COLO668 (cell line): Measurements from ENCODE around the gene CLDN24.

Experiments
- DNase-seq: peaks from one replicate; lab custom pipeline; 2025; ENCODE audit not compliant: unreplicated experiment; lab: John Stamatoyannopoulos, UW

The CLDN24 gene

DNA sequence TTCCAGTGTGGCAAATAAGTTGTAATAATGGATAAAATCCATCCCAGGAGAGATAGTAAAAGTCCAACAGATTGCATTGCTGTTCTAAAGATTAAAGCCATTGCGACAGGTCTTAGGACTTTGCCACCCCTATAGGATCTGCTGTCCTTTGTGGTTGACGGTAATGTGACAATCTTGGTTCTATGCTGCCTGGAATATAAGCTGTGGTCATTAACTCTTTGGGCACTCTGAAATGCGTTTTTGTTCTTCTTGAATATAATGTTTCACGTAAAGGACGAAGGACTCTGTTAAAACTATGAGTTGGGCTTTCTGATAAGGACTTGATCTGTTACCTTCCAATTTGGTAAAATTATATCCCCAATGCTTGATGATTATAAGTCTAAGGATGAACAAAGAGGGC lies at the start of gene CLDN24:
Gene CLDN24 (minus strand): TSS at position 101 of the 400 bp plus-strand sequence. CDS start 0 bp downstream, at position 101.
- DNase-seq = no peak

DNA sequence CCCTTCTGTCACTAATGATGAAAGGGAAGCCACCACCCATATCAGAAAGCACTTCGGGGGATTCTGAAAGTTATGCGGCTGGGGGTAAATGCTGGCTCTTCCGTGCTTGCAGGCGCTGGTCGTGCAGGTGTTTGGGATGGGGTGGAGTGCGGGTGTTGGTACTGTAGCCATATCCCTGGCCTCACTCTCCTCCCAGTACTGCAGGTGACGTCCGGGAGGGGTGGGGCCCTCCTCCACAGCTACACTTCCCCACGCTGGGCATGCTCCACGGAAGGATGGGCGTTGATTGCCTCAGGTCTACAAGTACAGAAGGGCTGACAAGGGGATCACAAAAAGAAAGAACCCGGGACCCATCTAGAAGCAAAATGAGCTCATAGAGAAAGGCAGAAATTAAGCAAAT lies 48.6 kb upstream of the CLDN24 start:
- DNase-seq = no peak

DNA sequence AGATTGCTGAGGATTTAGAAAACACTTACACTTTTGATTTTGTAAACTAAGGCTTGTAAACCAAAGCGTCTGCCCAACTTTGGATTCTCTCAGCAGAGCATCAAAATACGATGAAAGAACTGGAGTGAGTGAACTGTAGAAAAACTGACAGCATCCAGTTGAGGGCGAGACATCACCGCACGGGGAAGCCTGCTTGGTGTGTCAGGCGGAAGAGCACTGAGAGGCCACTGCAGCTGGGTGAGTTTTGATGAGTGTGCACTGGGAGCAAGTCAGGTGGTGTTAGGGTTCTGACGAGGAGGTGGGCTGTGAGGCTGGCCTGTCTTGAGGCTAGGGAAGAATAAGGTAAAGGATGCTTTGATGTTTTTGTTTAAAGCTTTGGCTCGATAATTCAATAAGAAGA lies 46.8 kb upstream of the CLDN24 start:
- no peak for DNase-seq

DNA sequence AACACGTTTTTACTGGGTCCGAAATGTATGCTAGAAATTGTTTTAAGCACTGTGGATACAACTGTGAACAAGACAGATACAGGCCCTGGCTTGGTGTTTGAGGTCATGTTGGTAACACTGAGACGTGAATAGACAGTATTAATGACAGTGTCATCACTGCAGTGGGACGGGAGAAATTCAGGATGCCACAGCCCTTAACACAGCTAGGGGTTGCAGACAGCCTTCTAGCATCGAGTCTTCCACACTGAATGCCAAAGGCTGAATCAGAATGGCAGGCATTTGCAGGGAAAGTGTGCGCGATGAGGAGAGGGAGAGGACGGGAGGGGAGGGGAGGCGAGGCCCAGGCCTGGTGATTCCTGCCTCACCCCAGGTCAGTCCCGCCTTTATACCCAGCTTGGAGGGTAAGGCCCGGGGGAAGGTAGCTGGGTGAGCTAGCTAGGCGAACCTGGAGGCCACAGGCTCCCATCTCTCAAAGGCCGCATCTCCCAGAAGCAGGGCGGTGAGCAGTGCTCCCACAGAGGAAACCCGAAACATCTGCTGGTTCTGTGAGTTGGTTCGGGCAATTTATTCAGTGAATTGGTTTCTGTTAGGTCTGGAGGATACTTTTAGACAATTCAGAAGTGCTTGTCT lies 44.1 kb upstream of the CLDN24 start:
- DNase-seq = no peak

DNA sequence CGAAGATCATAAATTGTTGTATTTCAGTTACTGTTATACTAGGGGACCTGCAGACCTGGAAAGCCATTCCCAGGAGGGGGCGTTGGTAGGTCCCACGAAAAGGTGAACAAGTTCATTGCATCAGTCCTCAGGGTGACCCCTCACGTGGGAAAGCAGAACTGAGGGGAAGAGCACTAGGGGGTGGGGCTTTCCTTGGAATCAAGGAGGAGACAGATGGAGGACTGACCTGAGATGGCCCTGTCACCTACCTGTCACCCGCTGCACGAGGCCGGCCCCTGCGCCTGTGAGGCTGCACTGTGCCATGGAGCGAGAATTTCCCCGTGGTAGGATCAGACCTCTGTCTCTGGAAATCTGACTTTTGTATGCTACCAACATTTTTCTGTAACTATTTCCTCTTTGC lies 41.8 kb upstream of the CLDN24 start:
- DNase-seq = no peak

DNA sequence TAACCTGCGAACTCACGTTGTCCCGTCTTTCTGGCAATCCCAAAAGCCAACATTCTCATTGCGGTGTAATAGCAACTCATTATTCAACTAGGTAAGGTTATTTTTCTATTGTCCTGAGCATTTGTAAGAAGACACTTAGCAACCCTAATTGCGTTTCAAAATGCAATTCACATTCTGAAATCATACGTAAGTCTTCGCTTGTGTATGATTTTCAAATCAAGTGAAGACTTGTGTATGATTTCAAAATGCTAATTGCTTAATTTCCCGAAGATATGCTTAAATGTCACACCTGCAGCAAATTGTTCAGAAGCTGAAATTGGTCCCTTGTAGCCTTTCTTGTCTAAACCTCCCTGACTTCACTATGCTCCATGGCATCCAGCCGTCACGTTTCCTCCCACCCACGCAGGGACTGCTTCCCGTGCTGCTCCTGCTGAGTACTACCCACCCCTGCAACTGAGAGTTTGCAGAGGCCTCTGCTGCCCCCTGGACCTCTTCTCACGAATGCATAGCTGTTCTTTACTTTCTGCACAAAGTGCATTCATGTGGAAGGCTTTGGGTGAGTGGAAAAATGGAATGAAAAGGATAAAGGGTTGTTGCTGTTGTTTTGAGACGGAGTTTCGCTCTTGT lies 40.8 kb upstream of the CLDN24 start:
- no peak for DNase-seq

DNA sequence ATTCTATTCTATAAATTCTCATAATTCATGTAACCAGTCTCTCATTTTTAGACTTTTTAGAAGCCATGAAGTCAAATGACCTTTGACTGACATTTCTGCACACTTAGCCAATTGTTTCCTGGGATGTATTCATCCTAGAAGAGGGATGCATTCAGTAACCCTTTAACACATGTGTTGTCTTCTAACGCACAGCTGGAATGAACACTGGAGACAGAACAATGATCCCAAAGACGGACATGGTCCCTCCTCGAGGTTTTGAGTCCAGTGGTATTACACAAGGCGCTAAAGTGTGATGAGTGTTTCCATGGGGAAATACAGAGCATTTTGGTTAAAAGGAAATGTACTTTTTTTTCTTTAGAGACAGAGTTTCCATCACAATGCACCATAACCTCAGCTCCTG lies 39.8 kb upstream of the CLDN24 start:
- no peak for DNase-seq

DNA sequence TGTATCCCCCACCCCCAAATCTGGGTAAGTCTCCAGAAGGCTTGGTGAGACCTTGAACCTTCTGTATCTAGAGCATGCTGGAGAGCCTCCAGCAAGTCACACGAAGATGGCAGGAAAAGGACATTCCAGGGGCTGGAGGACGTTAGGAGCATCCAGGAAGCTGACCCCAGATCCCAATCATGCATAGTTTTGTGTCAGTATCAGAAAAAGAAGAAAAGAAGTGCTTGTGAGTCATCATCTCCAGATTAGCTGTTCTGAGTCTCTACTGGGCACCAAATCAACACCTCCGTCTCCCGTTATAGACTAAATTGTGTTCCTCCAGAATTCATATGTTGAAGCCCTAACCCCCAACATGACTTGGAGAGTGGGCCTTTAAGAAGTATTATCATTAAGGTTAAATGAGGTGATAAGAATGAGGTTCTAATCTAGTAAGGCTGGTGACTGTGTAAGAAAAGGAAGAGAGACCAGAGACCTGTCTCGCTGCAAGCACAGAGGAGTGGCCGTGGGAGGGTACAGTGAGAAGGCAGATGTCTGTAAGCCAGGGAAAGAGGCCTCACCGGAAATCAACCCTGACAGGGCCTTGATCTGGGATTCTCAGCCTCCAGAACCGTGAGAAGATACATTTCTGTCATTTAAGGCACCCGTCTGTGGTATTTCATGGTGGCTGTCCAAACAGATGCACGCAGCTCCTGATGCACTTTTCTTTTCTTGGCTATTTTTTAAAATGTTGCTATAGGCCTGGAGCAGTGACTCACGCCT lies 38.1 kb upstream of the CLDN24 start:
- no peak for DNase-seq

DNA sequence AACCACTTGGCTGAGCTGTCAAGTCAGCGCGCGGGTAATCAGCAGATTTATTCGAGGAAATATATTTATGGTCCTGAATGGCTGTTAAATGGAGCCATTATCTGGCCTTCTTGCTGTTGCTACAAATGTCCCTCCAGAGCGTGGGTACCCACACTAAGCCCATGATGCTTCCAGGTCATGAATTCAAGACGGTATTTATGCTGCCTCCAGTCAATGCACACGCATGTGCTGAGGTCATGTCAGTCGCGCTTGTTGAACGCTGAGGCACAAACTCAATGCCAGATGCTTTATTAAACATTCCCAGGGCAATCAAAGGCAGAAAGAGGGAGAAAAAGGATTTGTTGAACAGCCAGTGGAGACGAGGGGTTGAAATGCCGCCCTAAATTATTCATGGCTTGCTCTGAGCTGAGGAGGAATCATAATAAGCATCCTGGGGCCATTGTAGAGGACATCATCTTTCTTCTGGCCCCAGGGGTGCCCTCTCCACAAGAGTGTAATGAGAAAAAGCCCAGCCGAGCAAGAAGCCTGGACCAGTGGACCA lies 36.1 kb upstream of the CLDN24 start:
- no peak for DNase-seq

DNA sequence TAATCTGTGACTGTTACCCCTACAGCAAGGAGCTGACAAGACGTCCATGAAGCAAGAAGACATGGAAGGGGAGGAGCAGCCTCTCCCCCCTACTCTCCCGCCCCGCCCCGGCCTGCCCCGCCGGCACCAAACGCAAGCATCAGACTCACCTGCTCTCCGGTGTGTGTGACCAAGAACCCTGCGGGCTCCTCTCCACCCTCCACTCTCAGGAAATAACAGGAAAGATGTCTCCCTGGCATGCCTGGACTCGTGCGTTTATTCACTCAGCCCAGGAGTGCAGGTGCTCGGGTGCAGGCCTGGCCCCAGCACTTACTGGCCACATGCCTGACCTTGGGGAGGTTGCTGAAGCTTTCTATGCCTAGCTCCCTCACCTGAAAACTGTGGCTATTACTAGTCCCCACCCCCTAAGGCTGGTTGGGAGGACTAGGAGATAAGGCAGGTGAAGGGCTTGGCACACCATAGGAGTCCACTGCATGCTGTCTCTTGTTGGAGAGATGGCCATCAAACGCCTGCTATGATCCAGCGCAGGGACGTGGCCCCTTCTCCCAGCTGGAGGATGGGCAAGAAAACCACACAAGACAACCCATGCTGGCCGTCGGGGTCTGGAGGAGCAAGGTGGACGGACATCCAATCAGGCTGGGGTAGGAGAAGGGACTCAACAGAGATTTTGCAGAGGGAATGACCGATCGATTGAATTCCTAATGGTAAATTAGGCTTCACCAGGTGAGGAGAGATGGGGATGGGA lies 34.9 kb upstream of the CLDN24 start:
- DNase-seq = peak; percentile 35

DNA sequence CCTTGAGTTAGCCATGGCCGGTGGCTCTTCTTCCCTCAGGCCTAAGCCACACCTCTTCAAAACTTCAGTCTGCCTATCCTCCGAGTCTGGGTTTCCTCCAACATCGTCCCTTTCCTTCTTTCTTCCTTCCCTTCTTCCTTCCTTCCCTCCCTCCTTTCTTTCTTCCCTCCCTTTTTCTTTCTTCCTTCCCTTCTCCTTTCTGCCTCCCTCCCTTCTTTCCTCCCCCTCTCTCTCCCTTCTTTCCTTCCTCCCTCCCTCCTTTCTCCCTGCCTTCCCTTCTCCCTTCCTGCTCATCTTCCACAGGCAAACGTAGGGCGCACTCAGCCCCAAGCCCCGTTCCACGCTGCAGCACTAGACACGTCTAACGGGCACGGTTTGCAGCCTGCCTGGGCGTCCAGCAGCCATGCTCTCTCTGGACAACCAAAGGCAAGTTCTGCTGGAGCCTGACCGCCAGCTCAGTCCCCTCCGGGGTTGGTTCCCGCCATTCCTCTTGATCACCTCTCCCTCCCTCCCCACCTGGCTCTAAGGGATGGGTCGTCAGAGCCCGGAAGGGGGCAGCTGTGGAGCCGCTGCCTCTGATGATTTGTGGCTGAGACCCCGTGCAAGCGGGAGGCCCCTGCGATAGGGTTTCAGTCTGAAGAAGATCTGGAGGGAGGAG lies 34.1 kb upstream of the CLDN24 start:
- DNase-seq = no peak

DNA sequence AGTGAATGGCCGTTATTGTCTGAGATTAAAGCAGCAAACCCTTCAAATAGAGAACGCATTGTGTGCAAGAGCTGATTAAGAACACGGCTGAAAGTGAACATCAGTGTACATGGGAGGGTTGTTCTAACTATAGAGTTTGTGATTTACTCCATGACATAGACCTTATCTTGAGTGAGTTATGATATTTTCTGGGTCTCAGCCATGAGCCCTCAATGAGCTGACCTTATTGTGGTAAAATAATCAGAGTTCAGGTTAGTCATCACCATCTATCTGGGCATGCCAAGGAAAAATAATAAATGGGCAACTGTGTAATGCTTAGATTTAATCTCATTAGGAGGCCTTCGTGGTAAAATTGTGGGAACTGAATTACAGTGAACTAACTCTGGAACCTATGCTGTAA lies 33.2 kb upstream of the CLDN24 start:
- no peak for DNase-seq

DNA sequence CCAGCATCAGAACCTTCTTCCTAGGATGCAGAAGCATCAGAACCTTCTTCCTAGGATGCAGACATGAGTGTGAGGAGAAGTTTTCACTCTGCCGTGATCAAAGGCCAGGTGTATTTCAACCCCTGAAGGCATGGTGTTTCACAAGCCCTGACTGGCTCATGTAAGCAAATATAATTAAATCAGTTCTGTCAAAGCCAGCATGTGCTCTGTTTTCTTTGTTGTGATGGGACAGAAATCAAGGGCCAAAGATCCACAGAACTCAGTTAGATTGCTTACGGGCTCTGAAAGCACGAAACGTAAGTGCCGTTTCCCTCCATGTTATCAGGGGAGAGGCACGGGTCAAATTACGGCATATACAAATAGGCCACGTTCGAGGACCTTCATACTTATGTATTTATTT lies 32.0 kb upstream of the CLDN24 start:
- peak; percentile 32 for DNase-seq

DNA sequence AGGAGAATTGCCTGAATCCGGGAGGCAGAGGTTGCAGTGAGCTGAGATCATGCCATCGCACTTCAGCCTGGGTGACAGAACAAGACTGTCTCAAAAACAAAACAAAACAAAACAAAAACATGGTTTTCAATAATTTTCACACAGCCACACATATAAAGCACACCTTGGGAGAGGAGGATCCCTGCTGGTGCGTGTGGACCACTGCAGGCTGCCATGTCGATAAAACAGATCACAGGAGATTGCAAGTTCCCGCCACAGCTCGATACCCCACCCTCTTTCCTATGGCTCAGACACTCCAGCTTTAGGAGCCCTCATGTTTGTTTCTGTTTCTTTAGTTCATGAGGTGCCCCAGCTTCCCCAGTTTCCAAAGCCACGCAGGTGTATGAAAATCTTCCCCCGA lies 31.3 kb upstream of the CLDN24 start:
- DNase-seq = no peak

DNA sequence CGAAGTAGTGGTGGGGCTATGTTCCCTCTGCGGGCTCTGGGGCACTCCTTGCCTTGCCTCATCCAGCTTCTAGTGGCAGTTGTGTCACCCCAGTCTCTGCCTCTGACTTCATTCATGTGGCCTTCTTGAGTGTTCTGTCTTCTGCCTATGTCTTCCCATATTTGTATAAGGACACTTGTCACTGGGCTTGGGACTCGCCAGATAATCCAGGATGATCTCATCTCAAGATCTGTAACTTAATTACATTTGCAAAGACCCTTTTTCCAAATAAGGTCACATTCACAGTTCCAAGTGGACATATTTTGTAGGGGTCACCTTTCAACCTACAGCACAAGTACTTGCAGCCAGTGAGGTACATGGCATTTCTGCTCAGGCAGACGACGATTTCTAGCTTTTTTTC lies 30.3 kb upstream of the CLDN24 start:
- no peak for DNase-seq

DNA sequence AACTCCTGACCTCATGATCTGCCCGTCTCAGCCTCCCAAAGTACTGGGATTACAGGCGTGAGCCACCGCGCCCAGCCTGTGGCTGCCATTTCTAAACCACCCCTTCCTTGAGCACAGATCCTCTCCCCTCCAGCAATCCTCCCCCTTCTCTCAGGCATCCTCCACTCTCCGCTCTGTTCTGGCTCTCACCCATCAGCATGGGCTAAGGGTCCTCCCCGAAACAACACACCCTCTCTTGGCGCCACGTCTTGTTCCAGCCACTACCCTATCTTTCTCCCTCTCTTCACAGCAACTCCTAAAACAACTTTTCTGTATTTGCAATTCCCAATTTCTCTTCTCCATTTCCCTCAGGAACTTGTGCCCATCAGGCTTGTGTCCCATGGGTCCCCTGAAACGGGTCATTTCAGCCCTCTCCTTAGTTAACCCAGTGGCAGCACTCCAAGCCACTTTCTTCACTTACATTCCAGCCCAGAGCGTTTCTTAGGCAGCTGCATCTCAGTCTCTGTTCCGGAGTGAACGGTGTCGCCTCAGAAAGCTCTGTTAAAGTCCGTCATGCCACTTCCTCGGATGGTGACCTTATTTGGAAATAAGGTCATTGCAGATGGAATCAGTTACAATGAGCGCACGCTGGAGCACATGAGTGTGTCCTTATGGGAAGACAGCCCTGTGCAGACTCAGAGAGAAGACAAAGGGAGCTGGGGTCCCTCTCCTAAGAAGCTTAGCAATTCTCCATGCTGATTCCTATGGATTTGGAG lies 28.3 kb upstream of the CLDN24 start:
- DNase-seq = no peak

DNA sequence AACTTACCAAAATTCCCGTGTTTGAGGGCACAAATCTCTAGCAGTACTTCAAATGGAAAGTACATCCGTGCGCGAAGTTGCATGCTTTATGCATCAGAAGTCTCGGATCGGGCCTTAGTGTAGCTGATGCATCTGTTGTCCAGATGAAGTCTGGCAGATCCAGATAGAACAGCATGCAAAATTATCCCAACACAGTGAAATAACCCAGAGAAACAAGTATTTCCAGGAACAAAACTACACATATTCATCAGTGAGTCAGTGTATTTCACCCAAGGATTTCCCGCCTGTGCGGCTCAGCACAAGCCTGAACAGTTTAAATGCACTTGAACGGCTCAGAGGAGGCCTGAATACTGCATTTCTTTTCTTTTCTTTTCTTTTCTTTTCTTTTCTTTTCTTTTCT lies 27.4 kb upstream of the CLDN24 start:
- no peak for DNase-seq

DNA sequence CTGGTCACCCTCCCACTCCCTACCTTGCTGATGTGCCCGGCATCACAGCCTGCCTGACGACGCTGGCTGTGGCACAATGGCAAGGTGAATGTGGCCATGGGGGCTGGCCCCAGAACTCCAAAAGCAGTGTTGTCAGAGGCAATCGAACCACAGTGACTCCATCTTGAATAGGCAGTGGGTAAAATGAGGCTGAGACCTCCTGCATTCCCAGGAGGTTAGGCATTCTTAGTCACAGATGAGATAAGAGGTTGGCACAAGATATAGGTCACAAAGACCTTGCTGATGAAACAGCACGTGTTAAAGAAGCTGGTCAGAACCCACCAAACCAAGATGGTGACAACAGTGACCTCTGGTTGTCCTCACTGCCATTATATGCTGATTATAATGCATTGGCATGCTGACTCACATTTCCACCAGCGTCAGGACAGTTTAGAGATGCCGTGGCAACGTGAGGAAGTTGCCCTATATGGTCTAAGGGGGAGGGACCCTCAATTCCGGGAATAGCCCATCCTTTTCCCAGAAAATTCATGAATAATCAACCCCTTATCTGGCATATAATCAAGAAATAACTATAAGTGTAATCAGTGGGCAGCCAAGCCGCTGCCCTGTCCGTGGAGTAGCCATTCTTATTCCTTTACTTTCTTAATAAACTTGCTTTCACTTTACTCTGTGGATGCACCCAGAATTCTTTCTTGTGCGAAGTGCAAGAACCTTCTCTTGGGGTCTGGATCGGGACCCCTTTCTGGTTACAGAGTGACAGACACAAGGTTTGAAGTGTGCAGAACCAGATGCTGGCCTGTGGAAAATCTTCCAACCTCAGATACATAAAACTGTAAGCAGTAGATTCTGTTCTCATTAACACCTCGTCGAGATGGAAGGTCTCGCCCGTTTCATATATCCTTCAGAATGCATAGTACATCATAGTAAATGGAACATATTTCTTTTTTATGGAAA lies 26.8 kb upstream of the CLDN24 start:
- no peak for DNase-seq

DNA sequence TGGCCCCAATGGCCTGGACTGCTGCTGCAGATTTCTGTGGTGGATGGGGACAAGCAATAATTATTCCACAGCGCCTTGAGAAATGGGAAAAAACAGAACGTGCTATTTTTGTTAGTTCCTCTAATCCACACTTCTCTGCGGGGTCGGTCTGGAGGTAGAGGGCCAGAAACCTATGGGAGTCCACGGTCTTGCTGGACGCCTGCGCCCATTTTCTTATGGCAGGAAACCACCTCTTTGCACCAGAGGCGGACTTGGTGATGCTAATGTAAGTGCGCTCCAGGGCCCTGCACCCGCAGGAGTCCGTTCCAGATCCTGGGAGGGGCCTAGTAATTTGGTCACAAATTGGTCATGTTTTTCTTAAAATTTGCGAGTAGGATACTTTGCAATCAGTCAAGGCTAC lies 25.9 kb upstream of the CLDN24 start:
- no peak for DNase-seq
